Measurements from ENCODE around the gene RPS27.
"Not testable (repeated sequence)": the region's sequence is repeated elsewhere in the genome, so short reads cannot be mapped to it uniquely, and the experiment has no call there.

RPS27 gene

GRCh38 chr1:153985941-153986761, 4.4 kb upstream of the RPS27 start, which contains the start of gene RAB13:
RAB13 (minus strand) TSS chr1:153986339; CDS start chr1:153986236, 103 bp downstream.
- no peak for DNase-seq (ENCODE audit: low read depth, low spot score)

GRCh38 chr1:153987621-153988020, 2.9 kb upstream of the RPS27 start:
- DNase-seq (ENCODE audit: low read depth, low spot score) = no peak

GRCh38 chr1:153991151-153991630, 629 bp downstream of the RPS27 start:
- DNase-seq (ENCODE audit: low read depth, low spot score) = no peak

GRCh38 chr1:153991806-153992205, 1.2 kb downstream of the RPS27 start:
- DNase-seq (ENCODE audit: low read depth, low spot score) = no peak

- DNase-seq (ENCODE audit: low read depth, low spot score) = no peak
Measured at GRCh38 chr1:153995202-153995601, 4.6 kb downstream of the RPS27 start.

- DNase-seq (ENCODE audit: low read depth, low spot score) = no peak
Measured at GRCh38 chr1:153995640-153996039, 5.1 kb downstream of the RPS27 start.

- not testable (repeated sequence) for DNase-seq (ENCODE audit: low read depth, low spot score)
Measured at GRCh38 chr1:153996882-153997281, 6.3 kb downstream of the RPS27 start.

- no peak for DNase-seq (ENCODE audit: low read depth, low spot score)
Measured at GRCh38 chr1:154000420-154000819, 9.9 kb downstream of the RPS27 start.

GRCh38 chr1:154006136-154006535, 15.6 kb downstream of the RPS27 start:
- DNase-seq (ENCODE audit: low read depth, low spot score) = no peak

- DNase-seq (ENCODE audit: low read depth, low spot score) = no peak
Measured at GRCh38 chr1:154012129-154012528, 21.6 kb downstream of the RPS27 start.

- not testable (repeated sequence) for DNase-seq (ENCODE audit: low read depth, low spot score)
Measured at GRCh38 chr1:154012543-154012942, 22.0 kb downstream of the RPS27 start.

- no peak for DNase-seq (ENCODE audit: low read depth, low spot score)
Measured at GRCh38 chr1:154014154-154014907, 23.8 kb downstream of the RPS27 start.

- no peak for DNase-seq (ENCODE audit: low read depth, low spot score)
Measured at GRCh38 chr1:154019269-154019668, 28.7 kb downstream of the RPS27 start.

GRCh38 chr1:154019940-154020339, 29.4 kb downstream of the RPS27 start:
- DNase-seq (ENCODE audit: low read depth, low spot score) = no peak

GRCh38 chr1:154033697-154034096, 43.1 kb downstream of the RPS27 start:
- DNase-seq (ENCODE audit: low read depth, low spot score) = not testable (repeated sequence)
